Lung (tissue), 12 donors: ENCODE results near the gene ITGA3. TPM values are rescaled to one million over a fixed set of nuclear protein-coding genes. Genes with fewer than 3 reads are reported as not detected.

Experiments used
- ATAC-seq: fragments of 200-7000 bp; cut with Tn5 transposase; one replicate; pipeline ENCODE4 v1.9.1; 2020; ENCODE audit warnings: moderate number of reproducible peaks; ENCODE audit not compliant: insufficient read depth, low FRiP score
- DNase-seq, 3 donors: peaks; one replicate each; pipeline ENCODE4 v3.0.0-alpha.2; 2013 to 2017
- H3K27ac ChIP-seq, 2 donors: one replicate each; pipeline ENCODE4 v1.5.1; 2013; ENCODE audit warnings: mild to moderate bottlenecking in 2 of 2, moderate library complexity in 2 of 2, control low read depth in 1 of 2, inconsistent platforms in 1 of 2, low read depth in 1 of 2, low read length in 1 of 2
- H3K27me3 ChIP-seq, 3 donors: one replicate each; pipeline ENCODE4 v1.5.1; 2013; ENCODE audit warnings: low read length in 2 of 3; ENCODE audit not compliant: control insufficient read depth in 3 of 3, insufficient read depth in 3 of 3
- H3K36me3 ChIP-seq, 4 donors: one replicate each; pipeline ENCODE4 v1.5.1; 2013; ENCODE audit warnings: low read length in 4 of 4, mild to moderate bottlenecking in 1 of 4, moderate library complexity in 1 of 4; ENCODE audit not compliant: control insufficient read depth in 4 of 4, insufficient read depth in 4 of 4
- H3K4me1 ChIP-seq, 5 donors: one replicate each; pipeline ENCODE4 v1.5.1; 2013; ENCODE audit warnings: low read length in 5 of 5, mild to moderate bottlenecking in 2 of 5, moderate library complexity in 1 of 5; ENCODE audit not compliant: control insufficient read depth in 5 of 5, insufficient read depth in 5 of 5
- H3K4me3 ChIP-seq: one replicate; pipeline ENCODE4 v1.5.1; 2013; ENCODE audit warnings: mild to moderate bottlenecking, control low read depth, moderate library complexity
- H3K9ac ChIP-seq, 2 donors: one replicate each; pipeline ENCODE4 v1.5.1; 2013; ENCODE audit warnings: low read length in 2 of 2, control low read depth in 1 of 2; ENCODE audit not compliant: insufficient read depth in 1 of 2
- H3K9me3 ChIP-seq, 4 donors: one replicate each; pipeline ENCODE4 v1.5.1; 2013; ENCODE audit warnings: low read length in 3 of 4, mild to moderate bottlenecking in 1 of 4, moderate library complexity in 1 of 4; ENCODE audit not compliant: control insufficient read depth in 4 of 4, insufficient read depth in 3 of 4
- CTCF ChIP-seq: IDR thresholded peaks from 2 replicates; pipeline ENCODE4 v1.5.1; 2012; ENCODE audit warnings: mild to moderate bottlenecking; ENCODE audit errors: control extremely low read depth, extremely low read depth
- WGBS, 2 donors: extraction: QIAGEN DNeasy Blood & Tissue Kit; methylation state at CpG; one replicate each; pipeline ENCODE4 v1.1.7; 2013; 5-methylcytosine and 5-hydroxymethylcytosine counted together
- polyA plus RNA-seq, 2 donors: library from polyadenylated mRNA; stranded (reverse); fragments of 200-250 nt; gene quantifications; one replicate each; pipeline ENCODE4 v1.2.1, GENCODE V29; 2013
- total RNA-seq, 2 donors: library from RNA; depleted of rRNA in 1 of 2; stranded (reverse); fragments of >200 nt in 1 of 2; gene quantifications; one replicate each; pipeline ENCODE4 v1.2.1, GENCODE V29; 2014 to 2021
- donor health status: control.
- donor health status: control.
- donor health status: Bipolar disorder and iron deficiency.
- donor health status: healthy.
- donor health status: DM: yes; HTN: yes; CAD: no.

ITGA3 gene
- total and polyA plus RNA-seq, 4 donors, result 83.9 to 204 (median 133) TPM

DNA sequence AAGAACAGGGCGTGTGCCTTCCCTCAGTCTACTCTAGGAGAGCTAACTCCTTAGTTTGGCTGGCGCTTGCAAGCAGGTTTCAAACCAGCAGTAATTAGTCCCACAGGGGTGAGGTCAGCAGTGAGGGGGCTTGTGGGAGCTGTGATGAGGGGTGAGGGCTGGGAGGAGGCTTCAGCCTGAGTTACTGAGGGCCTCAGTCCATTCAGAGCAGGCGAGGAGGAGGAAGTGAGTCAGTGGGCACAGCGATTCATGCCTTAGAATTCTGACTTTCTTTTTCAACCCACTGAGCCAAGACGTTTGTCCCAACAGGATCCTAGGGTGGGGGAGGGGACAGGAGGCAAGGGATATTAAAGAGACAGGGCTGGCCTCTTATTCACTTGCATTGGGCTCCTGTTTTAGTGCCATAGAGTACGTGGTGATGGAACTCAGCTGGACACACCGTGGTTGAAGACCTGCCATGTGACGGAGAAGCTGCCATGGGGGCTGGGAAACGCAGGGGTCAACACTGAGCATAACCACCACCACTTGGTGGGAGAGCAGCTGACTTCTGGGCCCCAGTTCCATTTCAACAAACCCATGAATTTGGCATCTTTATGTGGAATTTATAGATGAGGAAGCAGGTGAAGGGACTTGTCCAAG lies 8.3 kb upstream of the ITGA3 start:
- Histone ChIP-seq H3K9ac (no peak overlapping the region), H3K27me3 (no peaks in the 10 kb centered on the region), H3K9me3 (no peaks in the 10 kb centered on the region), H3K4me1 (peaks cover 0 to 50% (median 10%) of the 10 kb centered on the region in 5 donors), H3K36me3 (no peaks in the 10 kb centered on the region), H3K4me3 (no peak overlapping the region), H3K27ac (peak overlapping the region in 1 of 2 donors; percentile 71)
- WGBS, 2 donors, result 54 to 58% methylated on average over 9 of the region's 9 CpGs
- ATAC-seq (no peak), DNase-seq (no peak)
- TF ChIP-seq CTCF, result no peak

DNA sequence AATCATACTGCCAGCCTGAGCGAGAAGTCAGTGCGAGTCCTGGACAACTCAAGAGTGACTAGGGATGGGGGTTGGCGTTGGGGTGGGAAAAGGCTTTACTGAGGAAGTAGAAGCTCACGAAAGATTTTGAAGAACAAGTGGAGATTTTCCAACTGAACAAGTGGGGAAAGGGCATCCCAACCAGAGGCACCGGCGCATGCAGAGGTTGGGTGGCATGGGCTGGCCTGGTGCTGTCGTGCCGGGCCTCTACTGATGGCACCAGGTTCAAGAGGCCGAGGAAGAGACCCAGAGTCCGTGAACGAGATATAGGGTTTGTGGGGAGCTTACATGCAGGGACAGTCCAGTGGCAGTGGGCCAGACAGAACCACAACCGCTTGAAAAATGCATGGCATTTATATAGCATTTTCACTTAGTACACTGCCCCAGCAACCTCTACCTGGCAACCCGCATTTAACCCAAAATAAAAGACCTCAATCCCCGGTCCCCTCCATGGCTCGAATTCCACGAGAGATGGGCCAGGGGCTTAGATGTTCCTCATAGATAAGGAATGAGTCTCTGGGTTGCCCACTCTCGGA lies 7.7 kb upstream of the ITGA3 start:
- TF ChIP-seq CTCF, result no peak
- WGBS, 2 donors, result 91 to 92% methylated on average over 17 of the region's 17 CpGs
- no peak overlapping the region for H3K9ac ChIP-seq
- H3K9me3 ChIP-seq, result no peaks in the 10 kb centered on the region
- H3K4me3 ChIP-seq, result no peak overlapping the region
- no peak for DNase-seq
- no peaks in the 10 kb centered on the region for H3K36me3 ChIP-seq
- H3K27ac ChIP-seq, result peak overlapping the region in 1 of 2 donors; percentile 35
- no peaks in the 10 kb centered on the region for H3K27me3 ChIP-seq
- no peak for ATAC-seq
- H3K4me1 ChIP-seq, result peaks cover 3 to 55% (median 11%) of the 10 kb centered on the region in 5 donors

GRCh38 chr17:50048988-50049387 lies 6.9 kb upstream of the ITGA3 start:
- TF ChIP-seq CTCF, result no peak
- Histone ChIP-seq H3K36me3 (no peaks in the 10 kb centered on the region), H3K9ac (no peak overlapping the region), H3K27ac (no peak overlapping the region), H3K4me1 (peaks cover 5 to 56% (median 12%) of the 10 kb centered on the region in 5 donors), H3K27me3 (peaks cover 0 to 1% (median 0%) of the 10 kb centered on the region in 3 donors), H3K9me3 (no peaks in the 10 kb centered on the region), H3K4me3 (no peak overlapping the region)
- ATAC-seq (no peak), DNase-seq (no peak)
- WGBS, 2 donors, result 77 to 84% methylated on average over 4 of the region's 4 CpGs
